ENCODE results near the gene BIVM.

GRCh38 chr13:102788683-102789082 is 10.2 kb upstream of the BIVM start:
- TF ChIP-seq, protein P1, sequence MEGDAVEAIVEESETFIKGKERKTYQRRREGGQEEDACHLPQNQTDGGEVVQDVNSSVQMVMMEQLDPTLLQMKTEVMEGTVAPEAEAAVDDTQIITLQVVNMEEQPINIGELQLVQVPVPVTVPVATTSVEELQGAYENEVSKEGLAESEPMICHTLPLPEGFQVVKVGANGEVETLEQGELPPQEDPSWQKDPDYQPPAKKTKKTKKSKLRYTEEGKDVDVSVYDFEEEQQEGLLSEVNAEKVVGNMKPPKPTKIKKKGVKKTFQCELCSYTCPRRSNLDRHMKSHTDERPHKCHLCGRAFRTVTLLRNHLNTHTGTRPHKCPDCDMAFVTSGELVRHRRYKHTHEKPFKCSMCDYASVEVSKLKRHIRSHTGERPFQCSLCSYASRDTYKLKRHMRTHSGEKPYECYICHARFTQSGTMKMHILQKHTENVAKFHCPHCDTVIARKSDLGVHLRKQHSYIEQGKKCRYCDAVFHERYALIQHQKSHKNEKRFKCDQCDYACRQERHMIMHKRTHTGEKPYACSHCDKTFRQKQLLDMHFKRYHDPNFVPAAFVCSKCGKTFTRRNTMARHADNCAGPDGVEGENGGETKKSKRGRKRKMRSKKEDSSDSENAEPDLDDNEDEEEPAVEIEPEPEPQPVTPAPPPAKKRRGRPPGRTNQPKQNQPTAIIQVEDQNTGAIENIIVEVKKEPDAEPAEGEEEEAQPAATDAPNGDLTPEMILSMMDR (IDR thresholded peaks at IDR 0.05) = no peak
- TF ChIP-seq POLR2AphosphoS5 (IDR thresholded peaks at IDR 0.05) = no peak

Data from breast epithelium (tissue), 3 donors.